ENCODE data around the gene CILP2.

Gene CILP2

DNA sequence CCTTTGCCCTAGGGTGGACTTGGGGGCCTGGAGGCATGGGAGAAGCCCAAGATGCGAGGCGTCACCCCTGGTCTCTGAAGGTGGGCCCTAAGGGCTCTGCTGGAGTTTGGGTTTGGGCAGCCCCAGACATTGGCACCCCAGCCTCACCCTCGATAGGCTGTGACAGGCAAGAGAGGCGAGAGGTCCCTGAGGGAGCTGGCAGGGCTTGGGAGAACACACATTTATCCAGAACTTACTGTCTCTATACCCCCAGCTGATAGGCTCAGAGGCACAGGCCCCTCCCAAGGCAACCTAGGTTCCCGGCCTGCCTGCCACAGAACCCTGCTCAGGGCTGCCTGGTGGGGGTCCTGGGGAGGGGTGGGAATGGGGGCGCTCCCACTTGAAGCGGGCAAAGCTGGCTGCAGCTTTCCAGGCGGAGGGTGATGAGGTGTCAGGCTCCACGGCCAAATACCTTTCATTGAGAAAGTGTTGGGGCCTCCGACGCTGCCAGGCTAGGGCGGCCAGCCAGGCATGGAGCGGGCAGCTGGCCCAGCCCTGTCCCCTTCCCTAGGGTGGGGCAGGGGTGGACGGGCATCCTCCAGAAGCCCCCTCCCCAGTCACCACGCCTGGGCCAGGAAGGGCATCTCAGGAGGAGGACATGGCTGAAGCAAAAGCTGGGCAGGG lies 9.7 kb downstream of the CILP2 start:
- no peak for DNase-seq

DNA sequence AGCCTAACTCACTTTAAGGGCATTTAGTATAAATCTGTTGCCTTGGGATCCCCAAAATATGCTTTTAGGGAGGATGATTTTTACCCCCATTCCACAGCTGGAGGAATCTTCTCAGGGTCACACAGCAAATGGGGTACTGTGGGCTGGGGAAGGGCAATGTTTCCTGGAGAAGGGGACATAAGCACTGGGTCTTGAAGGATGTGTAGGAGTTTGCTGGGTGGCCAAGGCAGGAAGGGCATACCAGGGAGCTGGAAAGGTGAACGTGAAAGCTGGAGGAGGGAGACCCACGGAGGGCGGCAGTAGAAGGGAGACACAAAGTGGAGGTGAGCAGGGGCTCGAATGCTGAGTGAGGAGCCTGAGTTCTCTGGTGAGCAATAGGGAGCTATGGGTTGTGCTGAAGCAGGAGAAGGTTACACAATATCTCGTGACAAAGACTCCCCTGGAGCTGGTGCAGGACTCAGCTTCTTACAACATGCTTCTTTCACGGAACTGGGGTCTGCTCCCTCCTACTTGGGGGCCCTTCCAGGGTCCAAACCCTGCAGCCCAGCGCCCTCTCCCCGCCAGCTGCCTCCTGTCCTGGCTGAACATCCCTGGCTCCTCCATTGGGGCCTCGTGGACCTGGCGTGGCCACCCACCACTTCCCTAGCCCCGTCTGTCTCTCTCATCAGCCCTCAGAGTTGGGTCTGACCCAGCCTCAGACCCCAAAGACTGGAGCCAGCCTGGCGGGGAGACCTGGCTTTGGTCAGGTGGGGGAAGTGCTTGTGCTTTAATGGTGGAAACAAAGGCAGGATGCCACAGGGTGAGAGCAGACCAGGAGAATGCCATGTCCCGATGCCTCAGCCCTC lies 11.1 kb downstream of the CILP2 start:
- DNase-seq, result no peak

DNA sequence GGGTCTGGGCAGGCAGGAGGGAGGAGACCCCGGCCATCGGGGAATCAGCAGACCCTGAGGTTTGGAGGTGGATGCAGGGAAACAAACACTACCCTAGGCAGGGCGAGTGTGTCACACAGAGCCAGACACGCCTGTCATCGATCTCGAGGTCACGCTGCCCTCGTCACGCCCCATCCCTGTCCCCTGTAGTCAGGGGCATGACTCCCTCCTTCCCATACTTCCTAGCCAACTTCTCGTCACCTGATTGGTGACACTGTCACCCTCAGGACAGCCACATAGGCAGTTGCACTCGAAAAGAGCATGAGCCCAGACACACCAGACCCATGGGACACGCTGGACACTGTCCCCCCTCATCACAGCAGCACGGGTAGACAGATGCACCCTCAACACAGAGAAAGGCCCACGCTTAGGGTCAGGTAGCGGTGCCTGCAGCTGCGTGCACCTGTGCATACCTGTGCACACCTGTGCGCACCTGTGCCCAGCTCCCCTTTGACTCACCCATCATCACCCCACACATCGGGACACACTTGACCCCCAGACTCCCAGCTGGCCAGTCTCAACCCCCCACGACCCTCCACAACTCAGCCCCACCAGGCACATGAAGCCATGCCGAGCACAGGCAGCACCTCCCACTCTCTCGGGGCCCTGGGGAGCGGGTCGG lies 11.9 kb downstream of the CILP2 start:
- DNase-seq, result no peak

DNA sequence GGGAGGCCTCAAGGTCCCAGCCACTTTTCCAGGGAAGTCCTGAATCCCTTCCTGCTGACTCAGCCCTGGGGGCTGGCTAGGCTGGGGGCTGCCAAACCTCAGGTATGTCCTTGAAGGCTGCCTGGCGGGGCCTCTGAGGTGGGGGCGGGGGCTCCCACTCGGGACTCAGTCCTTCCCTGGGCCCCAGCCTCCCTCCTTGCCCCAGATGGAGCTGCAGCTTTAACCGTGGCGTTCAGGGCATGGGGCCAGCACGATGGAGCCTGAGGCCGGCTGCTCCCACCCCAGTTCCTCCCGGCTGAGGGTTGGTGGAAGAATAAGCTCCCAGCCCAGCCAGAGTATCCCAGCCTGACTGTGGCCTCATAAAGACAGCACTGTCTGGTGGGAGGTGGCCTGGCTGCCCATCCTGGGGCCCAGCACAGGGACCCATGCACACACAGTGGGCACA lies 12.4 kb downstream of the CILP2 start:
- DNase-seq, result no peak

DNA sequence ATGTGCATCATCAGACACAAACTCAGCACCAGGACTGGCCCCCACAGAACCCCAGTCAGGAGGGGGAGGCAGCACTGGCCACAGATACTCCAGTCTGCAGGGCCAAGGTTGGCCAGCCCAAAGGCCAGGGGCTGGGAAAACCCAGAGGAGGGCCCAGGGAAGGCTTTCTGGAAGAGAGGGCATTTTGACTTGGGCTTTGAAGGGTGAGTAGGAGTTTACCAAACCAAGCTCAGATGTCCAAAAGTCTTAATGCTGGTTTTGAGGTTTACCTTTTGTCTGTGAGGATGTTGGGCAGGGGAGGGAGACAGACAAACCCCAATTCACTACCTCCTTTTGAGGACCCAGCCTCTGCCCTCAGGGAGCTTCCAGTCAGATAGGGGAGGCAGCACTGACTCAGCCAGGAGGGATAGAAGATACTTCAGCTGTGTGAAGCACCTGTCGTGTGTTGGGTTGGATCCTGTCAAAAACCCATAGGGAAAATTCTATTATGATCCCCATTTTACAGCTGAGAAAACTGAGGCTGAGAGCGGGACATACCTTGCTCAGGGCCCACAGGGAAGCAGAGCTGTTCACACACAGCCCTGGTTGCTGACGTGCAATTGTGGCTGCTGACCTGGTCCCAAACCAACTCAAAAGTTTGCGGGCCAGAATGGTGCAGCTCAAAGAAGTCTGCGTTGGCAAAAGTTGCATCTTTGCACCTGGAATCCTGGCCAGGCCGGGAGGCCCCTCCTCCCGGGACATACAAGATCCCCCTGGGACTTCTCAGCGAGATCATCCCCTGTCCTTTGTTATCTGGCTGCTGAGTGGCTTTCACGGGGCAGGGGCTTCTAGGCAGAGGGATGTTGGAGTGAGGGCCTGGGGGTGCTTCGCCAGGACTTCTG lies 13.1 kb downstream of the CILP2 start:
- no peak for DNase-seq

DNA sequence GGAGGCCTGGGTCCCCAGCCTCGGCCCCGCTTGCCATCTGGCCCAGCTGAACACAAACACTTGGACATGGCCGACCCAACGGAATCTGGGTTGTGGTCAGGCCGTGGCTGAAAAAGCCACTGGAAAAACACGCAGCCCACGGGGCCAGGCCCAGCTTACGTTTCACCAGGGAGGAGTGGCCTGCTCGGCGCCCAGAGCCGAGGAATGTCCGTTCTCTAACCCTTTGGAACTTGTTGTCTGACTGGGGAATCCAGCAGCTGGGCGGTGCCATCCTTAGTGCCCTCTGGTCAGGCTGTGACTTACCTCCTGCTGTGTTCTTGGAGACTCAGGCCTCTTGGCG lies 13.8 kb downstream of the CILP2 start:
- no peak for DNase-seq

DNA sequence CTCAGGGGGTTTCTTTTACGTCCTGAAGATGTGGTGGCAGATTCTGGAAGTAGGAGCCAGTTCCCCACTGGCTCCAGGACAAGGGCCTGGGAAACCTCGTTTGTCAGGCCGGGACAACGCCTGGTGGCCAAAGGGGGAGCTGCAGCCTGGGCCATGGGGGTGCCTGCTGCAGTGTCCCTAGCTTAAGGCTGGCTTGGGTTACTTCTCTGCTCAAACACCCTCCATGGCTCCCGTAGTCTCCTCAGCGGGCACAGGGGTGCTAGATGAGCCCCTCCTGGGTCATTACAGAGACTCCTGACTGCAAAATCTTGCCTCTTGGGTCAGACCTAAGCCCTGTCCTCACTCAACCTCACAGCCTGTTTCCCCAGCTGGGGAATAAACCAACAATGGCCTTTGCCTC lies 14.7 kb downstream of the CILP2 start:
- DNase-seq, result no peak

DNA sequence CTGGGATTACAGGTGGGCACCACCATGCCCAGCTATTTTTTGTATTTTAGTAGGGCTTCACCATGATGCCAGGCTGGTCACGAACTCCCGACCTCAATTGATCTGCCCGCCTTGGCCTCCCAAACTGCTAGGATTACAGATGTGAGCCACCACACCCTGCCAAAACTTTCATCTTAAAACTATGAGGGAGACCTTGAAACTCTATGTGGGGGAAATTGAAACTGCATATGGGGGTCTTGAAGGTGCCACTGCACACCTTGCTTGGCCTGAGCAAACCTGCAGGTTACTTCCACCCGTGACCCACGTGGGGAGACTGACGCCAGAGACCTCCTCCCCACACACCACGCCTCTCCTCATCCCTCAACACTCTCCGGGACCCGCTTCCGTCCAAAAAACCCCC lies 15.6 kb downstream of the CILP2 start:
- no peak for DNase-seq

DNA sequence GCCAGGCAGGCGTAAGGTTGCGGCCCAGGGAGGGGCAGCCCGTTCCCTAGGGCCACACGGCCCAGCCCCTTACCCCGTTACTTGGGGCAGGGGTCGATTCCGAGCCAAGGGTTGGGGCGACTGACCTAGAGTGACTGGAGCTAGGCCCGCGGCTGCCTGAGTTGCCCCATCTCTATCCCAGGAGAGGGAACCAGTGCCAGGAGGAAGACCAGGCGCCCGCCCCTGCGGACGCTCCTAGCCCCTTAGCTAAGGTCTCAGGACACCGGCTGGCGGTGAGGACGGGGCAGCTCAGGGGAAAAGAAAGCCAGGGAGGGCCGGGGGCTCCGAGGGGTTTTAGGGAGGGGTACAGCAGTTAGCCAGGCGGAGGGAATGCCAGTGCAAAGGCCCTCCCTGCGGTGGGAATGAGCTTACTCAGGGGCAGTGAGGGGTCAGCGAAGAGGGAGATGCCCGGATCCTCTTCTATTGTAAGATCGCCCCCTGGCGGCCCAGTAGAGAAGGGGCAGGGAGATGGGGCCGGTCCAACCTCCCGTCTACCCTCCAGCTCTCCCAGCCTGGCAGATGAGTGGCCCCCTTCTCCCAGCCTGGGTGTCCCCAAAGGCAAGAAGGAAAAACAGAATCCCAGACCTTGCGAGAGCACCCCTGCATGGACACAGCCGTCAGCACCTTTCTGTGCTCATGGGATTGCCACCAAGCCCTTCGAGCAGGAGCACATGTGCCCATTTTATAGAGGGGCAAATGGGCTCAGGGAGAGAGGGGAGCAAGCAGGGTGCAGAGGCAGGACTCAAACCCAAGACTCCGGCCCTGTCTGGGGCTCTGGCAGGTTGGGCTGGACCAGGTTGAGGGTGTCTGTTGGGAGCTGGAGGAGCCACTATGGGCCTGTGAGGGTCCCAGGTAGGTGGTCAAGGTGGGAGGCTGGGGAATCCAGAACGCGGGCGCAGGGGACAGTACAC lies 16.3 kb downstream of the CILP2 start:
- DNase-seq, result no peak

DNA sequence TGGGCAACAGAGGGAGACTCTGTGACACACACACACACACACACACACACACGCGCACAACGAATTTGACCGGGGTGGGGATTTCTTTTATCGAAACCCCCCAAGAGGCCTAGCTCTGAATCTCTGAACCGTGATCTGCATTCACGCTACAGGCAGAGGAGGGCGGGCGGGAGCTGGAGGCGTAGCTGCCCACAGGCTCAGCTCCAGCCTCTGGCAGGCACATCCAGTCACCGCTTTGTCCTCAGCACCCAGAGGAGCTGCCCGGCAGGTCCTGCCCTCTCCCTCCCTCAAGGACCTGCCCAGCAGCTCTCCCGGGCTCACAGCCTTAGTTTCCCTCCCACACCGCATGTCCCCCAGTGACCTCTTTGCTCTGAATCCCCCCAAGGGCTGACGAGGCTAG lies 20.0 kb downstream of the CILP2 start:
- no peak for DNase-seq

DNA sequence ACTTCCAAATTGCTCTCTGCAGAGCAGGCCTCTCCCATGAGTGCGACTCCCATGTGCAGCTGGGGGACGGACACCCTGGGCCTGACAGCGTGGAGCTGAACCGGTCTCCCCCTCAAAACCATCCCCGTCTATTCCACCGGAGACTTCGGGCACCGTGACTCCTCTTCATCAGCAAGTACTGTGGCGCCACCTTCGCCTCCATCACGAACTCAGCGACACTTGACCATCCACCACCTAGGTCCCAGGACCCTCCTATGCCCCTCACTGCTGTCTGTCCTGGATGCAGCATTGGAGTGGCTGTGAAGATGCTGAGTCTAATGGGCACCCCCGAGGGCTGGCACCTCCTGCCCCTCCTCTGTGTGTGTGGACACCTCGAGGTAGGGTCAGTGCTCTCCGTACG lies 20.6 kb downstream of the CILP2 start:
- DNase-seq, result no peak

DNA sequence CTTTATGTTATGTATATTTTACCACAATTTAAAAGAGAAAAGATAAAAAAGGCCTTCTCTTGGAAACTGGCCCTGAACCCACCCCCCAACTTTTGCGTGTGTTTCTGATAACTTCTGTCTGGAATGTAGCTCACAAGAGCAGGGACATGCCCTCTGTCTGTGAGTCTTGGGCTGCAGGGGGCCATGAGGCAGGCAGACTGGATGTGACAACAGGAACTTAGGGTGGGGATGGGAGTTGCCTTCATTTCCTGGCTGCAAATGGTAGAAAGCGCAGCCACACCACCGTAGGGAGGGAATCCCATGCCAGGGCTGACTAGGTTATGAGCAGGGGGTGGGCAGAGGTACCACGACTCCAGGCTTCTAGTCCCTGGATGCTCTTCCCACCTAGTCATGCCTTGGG lies 21.9 kb downstream of the CILP2 start:
- DNase-seq, result no peak

DNA sequence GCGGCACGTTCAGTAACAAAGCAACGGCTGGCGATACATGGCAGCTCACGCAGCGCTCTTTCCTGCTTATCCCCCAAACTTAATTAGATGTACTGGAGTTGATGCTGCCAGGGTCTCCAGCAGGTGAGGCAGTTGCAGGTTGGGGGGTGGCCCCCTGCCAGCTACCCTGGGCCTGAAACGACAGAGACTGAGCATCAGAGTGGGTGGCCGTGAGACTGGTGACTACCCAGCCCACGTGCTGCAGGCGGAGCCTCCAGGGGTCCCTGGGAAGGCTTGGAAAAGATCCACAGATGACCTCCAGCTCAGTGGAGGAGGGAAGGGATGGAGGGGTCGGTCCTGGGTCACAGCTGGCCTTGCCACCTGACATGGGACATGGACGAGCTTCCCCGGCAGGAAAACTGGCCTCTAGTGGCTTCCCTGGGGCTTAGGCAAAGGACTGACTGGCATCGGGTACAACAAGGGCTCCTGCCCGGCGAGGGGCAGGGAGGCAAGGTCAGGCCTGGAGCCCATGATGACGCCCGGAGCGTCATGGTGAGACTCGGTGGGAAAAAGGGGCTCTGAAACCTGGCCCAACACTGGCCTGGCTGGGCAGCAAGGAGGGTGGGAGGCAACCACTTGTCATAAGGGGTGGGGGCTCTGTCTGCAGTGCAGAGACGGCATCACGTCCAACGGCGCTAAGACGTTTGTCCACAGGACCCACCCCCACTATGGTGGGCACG lies 24.0 kb downstream of the CILP2 start:
- no peak for DNase-seq

DNA sequence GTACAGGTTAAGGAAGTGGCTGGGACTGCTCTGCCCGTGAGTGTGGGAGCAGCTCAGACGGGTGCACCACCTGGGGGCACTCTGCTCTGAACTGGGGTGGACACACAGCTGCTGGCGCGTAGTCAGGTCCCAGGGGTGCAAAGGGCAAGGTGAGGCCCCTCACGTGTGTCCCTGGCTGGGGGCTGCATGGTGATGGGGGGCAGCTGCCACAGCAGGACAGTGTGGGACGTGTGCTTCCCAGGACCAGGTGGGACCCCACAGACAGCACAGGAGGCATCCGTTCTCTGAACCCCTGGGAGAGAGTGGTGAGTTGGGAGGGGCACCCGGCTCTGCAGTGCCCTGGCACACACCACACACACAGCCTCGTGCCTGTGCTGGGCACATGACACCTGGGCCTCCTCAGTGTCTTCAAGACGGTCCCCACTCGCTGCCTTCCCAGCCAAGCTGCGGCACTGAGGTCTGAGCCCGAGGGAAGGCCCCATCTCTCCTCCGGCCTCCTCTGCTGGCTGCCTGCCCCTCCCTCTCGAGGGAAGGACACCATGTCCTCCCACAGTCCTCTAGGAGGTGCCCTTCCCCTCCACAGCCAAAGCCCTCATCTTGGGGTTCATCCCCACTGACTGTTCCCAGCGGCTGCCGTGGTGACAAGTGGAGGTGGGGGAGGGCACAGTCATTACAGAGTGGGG lies 24.7 kb downstream of the CILP2 start:
- no peak for DNase-seq

DNA sequence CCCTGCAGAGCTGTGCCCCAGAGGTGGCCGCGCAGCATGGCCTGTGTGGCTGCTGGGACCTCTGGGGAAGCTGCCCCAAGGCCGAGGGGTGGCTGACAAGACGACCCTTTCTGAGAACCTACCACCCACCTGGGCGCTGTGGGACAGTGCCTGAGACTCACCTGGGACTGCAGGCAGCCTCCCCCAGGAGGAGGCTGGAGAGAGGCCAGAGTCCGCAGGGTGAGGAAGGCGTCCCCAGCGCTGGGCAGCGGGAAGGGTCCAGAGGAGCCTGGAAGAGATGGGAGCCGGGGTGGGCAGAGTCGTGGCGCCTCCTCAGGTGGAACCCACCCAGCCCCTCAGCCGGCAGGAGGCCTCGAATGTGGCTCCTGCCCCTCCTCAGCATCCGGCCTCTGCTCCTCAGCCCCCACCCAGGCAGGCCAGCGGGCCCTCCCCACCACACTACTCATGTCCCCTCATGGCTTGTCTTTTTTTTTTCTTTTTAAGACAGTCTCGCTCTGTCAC lies 25.3 kb downstream of the CILP2 start:
- DNase-seq, result no peak

DNA sequence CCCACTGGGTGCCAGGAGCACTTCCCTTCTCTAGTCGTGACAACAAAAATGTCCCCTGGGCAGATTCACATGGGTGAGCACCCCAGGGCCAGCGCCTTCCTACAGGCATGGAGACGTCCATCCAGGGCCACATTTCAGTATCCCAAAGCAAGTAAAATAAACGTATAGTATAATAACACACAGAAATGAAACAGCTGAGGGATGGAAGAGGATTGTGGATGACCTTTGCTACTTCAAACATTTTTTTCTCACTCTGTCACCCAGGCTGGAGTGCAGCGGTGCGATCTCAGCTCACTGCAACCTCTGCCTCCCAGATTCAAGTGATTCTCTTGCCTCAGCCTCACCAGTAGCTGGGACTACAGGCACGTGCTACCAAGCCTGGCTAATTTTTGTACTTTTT lies 28.2 kb downstream of the CILP2 start:
- no peak for DNase-seq

DNA sequence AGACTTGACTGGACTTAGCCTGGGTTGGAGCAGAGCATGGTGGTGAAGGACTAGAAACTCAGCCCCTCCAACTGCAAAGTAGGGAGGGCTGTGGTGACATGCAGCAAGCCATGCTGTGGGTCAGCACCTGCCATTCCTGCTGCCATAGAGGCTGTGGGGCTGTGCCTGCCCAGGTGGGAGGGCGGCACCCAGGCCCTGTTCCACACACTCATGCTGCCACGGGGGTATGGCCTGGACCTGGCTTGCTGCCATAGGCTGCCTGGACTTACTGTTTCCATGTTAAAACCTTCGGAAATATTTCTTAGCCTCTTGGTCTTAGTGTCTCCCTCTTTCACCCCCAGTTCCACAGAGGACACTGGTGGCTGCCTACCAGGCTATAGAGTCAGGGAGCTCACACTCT lies 29.3 kb downstream of the CILP2 start:
- DNase-seq, result no peak

DNA sequence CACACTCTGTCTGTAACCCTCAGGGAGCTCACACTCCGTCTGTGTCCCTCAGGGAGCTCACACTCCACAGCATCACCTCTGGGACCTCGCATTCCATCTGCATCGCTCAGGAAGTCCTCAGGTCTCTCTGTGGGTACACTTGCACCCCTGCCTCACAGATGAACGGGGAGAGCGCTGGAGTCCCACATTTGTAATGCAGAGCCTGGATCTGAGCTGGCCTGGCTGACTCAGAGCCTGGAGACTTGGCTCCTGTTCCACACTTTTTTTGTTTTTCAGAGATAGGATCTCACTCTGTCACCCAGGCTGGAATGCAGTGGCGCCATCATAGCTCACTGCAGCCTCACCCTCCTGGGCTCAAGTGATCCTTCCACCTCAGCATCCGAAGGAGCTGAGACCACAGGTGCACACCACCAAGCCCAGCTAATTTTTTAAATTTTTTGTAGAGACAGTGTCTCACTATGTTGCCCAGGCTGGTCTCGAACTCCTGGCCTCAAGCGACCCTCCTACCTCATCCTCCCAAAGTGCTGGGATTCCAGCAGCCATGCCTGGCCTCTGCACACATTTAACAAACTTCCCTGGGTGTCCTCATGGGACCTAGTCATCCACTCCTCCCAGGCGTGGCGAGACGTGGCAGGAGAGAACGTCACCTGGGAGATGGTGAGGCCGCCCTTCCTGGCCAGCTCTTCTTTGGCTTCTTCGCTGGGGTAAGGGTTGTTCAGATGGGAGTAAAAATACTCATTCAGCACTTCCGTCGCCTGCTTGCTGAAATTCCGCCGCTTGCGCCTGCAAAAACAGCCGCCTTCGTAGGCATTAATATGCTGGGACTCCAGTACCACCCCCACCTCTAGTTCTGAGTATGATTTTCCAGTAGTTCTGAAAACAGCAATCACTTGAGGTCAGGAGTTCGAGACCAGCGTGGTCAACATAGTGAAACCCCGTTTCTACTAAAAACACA lies 31.0 kb downstream of the CILP2 start:
- no peak for DNase-seq

DNA sequence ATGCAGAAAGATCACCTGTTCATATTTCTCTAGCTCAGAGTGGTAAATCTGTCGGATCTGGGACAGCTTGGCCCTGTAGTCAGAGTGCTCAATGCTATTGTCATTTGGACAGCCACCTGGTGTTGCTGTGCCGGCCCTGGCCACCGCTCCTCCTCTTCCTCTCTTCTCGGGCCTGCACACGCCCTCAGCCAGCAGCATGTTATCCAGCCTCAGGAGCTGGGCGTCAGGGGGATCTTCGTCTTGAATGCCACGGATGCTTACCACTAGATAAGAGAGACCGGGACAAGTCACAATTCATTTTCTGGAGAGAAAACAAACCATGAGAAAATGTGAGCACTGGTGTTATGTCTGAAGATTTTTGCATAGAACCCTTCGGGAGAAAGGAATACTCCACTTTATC lies 32.5 kb downstream of the CILP2 start:
- DNase-seq, result no peak
